HS-27A (cell line): ENCODE measurements around the gene ZNF827.

Source experiments
- DNase-seq: peaks from one replicate; pipeline ENCODE4 v3.0.0-alpha.2; 2012; ENCODE audit warnings: low read depth, missing footprints

Gene ZNF827

DNA sequence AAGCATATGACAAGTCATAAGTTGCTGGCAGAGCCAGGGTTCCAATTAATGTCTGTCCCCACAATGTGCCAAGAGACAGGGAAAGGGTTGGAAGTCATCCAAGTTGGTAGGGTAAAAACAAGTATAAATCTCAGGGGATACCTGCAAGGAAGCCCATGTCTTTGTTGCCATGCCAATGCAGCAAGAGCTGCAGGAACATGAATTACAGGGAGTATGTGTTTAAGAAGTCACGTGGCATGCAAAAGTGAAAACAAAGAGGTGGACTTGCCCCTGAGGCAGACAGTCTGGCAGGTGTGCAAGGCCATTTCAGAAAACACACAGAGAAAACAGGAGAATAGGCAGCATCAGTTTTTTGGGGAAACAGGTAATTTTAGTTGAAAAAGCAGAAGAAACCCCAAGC is 229.3 kb downstream of the ZNF827 start:
- no peak for DNase-seq
